Mesenchymal stem cell (in vitro differentiated cells and primary cell): Measurements from ENCODE around the gene MSRB3.

Source experiments
- DNase-seq: peaks from one replicate; pipeline ENCODE4 v3.0.0-alpha.2; 2013
- H2AFZ ChIP-seq: one replicate; pipeline ENCODE4 v1.6.1; 2013; ENCODE audit warnings: low read depth, mild to moderate bottlenecking, control low read depth, inconsistent platforms, low read length, moderate library complexity
- H2AK5ac ChIP-seq: 2 replicates; pipeline ENCODE4 v1.6.1; 2013; ENCODE audit warnings: low read length, moderate library complexity, mild to moderate bottlenecking, inconsistent platforms; ENCODE audit not compliant: severe bottlenecking
- H2BK120ac ChIP-seq: one replicate; pipeline ENCODE4 v1.6.1; 2013; ENCODE audit warnings: low read depth, mild to moderate bottlenecking, inconsistent platforms, low read length, moderate library complexity
- H2BK12ac ChIP-seq, 2 experiments: one replicate each; pipeline ENCODE4 v1.6.1; 2013; ENCODE audit warnings: inconsistent platforms in 2 of 2, low read length in 2 of 2, mild to moderate bottlenecking in 2 of 2, moderate library complexity in 2 of 2, control low read depth in 1 of 2
- H2BK15ac ChIP-seq: one replicate; pipeline ENCODE4 v1.6.1; 2013; ENCODE audit warnings: mild to moderate bottlenecking, low read depth, inconsistent platforms; ENCODE audit not compliant: poor library complexity, severe bottlenecking
- H2BK5ac ChIP-seq: 2 replicates; pipeline ENCODE4 v1.6.1; 2013; ENCODE audit warnings: low read depth, mild to moderate bottlenecking, low read length, control low read depth, inconsistent platforms; ENCODE audit not compliant: poor library complexity, severe bottlenecking
- H3K14ac ChIP-seq, 2 experiments: one replicate each; pipeline ENCODE4 v1.6.1; 2013; ENCODE audit warnings: inconsistent platforms in 2 of 2, low read length in 2 of 2, control low read depth in 1 of 2, mild to moderate bottlenecking in 1 of 2, moderate library complexity in 1 of 2
- H3K18ac ChIP-seq, 2 experiments: one replicate each; pipeline ENCODE4 v1.6.1; 2013; ENCODE audit warnings: inconsistent platforms in 2 of 2, low read length in 2 of 2, control low read depth in 1 of 2, low read depth in 1 of 2, mild to moderate bottlenecking in 1 of 2
- H3K23ac ChIP-seq, 2 experiments: one replicate each; pipeline ENCODE4 v1.6.1; 2013; ENCODE audit warnings: inconsistent platforms in 2 of 2, low read length in 2 of 2, mild to moderate bottlenecking in 2 of 2, moderate library complexity in 2 of 2, control low read depth in 1 of 2
- H3K27ac ChIP-seq: 2 replicates; pipeline ENCODE4 v1.5.1; 2013; ENCODE audit warnings: mild to moderate bottlenecking, moderate library complexity, low read length, control low read depth, inconsistent platforms; ENCODE audit not compliant: poor library complexity, severe bottlenecking
- H3K27me3 ChIP-seq, 2 experiments: 2 replicates each; pipeline versions ENCODE4 v1.6.1 to v1.7.0; 2013; ENCODE audit warnings: low read length in 2 of 2, mild to moderate bottlenecking in 2 of 2, moderate library complexity in 2 of 2, control low read depth in 1 of 2, inconsistent platforms in 1 of 2; ENCODE audit not compliant: control insufficient read depth in 1 of 2, insufficient read depth in 1 of 2
- H3K36me3 ChIP-seq, 2 experiments: 2 replicates each; pipeline versions ENCODE4 v1.6.1 to v1.7.0; 2013; ENCODE audit warnings: low read length in 2 of 2, control low read depth in 1 of 2, inconsistent platforms in 1 of 2, low read depth in 1 of 2, mild to moderate bottlenecking in 1 of 2; ENCODE audit not compliant: insufficient read depth in 2 of 2, control insufficient read depth in 1 of 2
- H3K4ac ChIP-seq, 2 experiments: one replicate each; pipeline ENCODE4 v1.6.1; 2013; ENCODE audit warnings: inconsistent platforms in 2 of 2, low read length in 2 of 2, mild to moderate bottlenecking in 2 of 2, moderate library complexity in 2 of 2, control low read depth in 1 of 2, low read depth in 1 of 2
- H3K4me1 ChIP-seq: 2 replicates; pipeline ENCODE4 v1.6.1; 2013; ENCODE audit warnings: low read depth, low read length, control low read depth; ENCODE audit not compliant: control insufficient read depth, insufficient read depth
- H3K4me2 ChIP-seq: 2 replicates; pipeline ENCODE4 v1.6.1; 2013; ENCODE audit warnings: low read length, mild to moderate bottlenecking, inconsistent platforms; ENCODE audit not compliant: poor library complexity, severe bottlenecking
- H3K4me3 ChIP-seq, 2 experiments: 2 replicates each; pipeline versions ENCODE4 v1.5.1 to v1.7.0; 2013; ENCODE audit warnings: low read length in 2 of 2, mild to moderate bottlenecking in 2 of 2, control low read depth in 1 of 2, low read depth in 1 of 2; ENCODE audit not compliant: insufficient read depth in 1 of 2
- H3K79me1 ChIP-seq: replicated peaks from 2 replicates; pipeline ENCODE4 v1.6.1; 2013; ENCODE audit warnings: mild to moderate bottlenecking, control low read depth, low read length, inconsistent platforms; ENCODE audit not compliant: poor library complexity, severe bottlenecking
- H3K9ac ChIP-seq: 2 replicates; pipeline ENCODE4 v1.7.0; 2013; ENCODE audit warnings: mild to moderate bottlenecking, low read length, moderate library complexity
- H3K9me3 ChIP-seq: 2 replicates; pipeline ENCODE4 v1.7.0; 2013; ENCODE audit warnings: mild to moderate bottlenecking, low read length; ENCODE audit not compliant: control insufficient read depth
- H4K8ac ChIP-seq: one replicate; pipeline ENCODE4 v1.6.1; 2013; ENCODE audit warnings: inconsistent platforms, mild to moderate bottlenecking, low read length, moderate library complexity
- H4K91ac ChIP-seq: one replicate; pipeline ENCODE4 v1.6.1; 2013; ENCODE audit warnings: mild to moderate bottlenecking, low read length, inconsistent platforms
- WGBS: methylation state at CpG from one replicate; pipeline ENCODE4 v1.1.7; 2013; ENCODE audit warnings: mixed read lengths; 5-methylcytosine and 5-hydroxymethylcytosine counted together

Gene MSRB3

DNA sequence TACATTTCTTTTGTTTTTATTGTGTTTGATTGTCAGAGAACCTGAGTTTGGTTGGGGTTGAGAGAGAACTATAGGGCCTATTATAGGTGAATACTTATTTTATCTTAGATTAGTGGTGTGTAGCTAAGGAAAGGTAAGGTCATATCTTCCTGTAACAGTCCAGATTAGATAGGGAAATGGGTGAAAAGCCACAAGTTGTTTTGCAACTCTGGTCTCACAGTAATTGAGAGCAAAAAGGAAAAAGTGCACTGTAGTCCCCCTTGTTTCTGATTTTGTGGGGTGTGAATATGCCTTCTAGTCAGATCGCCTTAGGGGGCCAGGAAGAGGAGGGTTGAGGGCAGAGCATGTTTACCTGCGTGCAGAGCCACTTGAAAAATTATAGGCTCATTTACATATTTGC lies 8.9 kb downstream of the MSRB3 start:
- no peak for DNase-seq
- 86% methylated on average over 2 of the region's 2 CpGs for WGBS

DNA sequence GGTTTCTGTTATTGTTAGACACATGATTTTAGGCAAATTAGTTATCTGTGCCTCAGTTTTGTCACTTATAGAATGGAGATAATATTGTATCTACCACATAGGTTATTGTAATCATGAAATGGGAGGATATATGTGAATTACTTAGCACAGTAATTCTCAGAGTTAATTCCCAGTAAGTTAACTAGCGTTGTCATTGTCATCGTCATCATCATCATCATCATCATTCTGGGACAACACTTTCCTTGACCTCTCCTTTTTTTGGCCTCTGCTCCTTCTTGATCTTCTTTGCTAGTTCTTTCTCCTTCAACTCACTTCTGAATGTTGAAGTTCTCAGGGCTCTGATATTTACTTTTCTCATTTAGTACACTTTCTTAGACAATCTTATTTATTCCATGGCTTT lies 13.8 kb downstream of the MSRB3 start:
- Histone ChIP-seq H3K27ac (no peak overlapping the region), H2BK5ac (no peak overlapping the region), H2AFZ (no peak overlapping the region), H3K27me3 (no peaks in the 10 kb centered on the region), H3K9ac (no peak overlapping the region), H4K8ac (no peak overlapping the region), H2BK120ac (no peak overlapping the region), H3K36me3 (no peaks in the 10 kb centered on the region), H3K4me2 (no peak overlapping the region), H2BK15ac (no peak overlapping the region), H3K23ac (no peak overlapping the region), H3K18ac (no peak overlapping the region), H2BK12ac (no peak overlapping the region), H3K14ac (no peak overlapping the region), H2AK5ac (no peak overlapping the region), H3K4ac (no peak overlapping the region), H3K79me1 (peaks cover 18% of the 10 kb centered on the region), H3K4me3 (no peak overlapping the region), H3K4me1 (no peaks in the 10 kb centered on the region), H3K9me3 (no peaks in the 10 kb centered on the region), H4K91ac (no peak overlapping the region)
- WGBS: 100% methylated on average over 2 of the region's 2 CpGs
- DNase-seq: no peak

More for the DNA sequence above, 8.9 kb downstream of the MSRB3 start:
- Histone ChIP-seq H3K79me1 (peaks cover 18% of the 10 kb centered on the region), H3K18ac (no peak overlapping the region), H3K23ac (no peak overlapping the region), H3K4me1 (peaks cover 1% of the 10 kb centered on the region), H2BK5ac (no peak overlapping the region), H2BK15ac (no peak overlapping the region), H2BK12ac (no peak overlapping the region), H3K27ac (no peak overlapping the region), H4K91ac (no peak overlapping the region), H2BK120ac (no peak overlapping the region), H3K14ac (no peak overlapping the region), H2AFZ (no peak overlapping the region), H4K8ac (no peak overlapping the region), H3K36me3 (peaks cover 0 to 6% of the 10 kb centered on the region in 2 experiments), H3K4me2 (no peak overlapping the region), H3K4ac (no peak overlapping the region), H2AK5ac (no peak overlapping the region), H3K27me3 (no peaks in the 10 kb centered on the region), H3K9ac (no peak overlapping the region), H3K4me3 (no peak overlapping the region), H3K9me3 (no peaks in the 10 kb centered on the region)

DNA sequence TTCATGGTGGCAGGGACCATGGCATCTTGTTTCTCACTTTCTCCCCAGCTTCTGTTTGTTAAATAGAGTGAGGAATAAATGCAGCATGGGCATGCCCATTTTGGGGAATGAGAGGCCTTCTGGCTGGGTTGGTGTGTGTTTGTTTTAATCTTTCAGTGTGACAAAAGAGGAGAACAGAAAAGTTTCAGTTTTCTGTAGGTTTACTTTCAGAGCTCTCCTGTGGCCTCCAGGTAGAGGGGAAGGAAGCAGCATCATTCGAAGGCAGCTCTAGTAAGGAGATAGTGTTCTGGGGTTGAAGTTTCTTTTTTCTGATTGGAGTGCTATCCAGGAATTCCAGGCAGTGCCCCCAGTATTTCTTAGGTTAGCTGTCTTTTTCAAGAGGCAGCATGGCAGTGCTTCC lies 15.3 kb downstream of the MSRB3 start:
- no peak overlapping the region for H2BK15ac ChIP-seq
- no peak overlapping the region for H3K4ac ChIP-seq
- no peak overlapping the region for H2BK5ac ChIP-seq
- H3K4me1 ChIP-seq: no peaks in the 10 kb centered on the region
- no peaks in the 10 kb centered on the region for H3K36me3 ChIP-seq
- H3K27ac ChIP-seq: no peak overlapping the region
- H3K9me3 ChIP-seq: no peaks in the 10 kb centered on the region
- H2BK120ac ChIP-seq: no peak overlapping the region
- H3K27me3 ChIP-seq: no peaks in the 10 kb centered on the region
- H2BK12ac ChIP-seq: no peak overlapping the region
- no peak overlapping the region for H2AK5ac ChIP-seq
- H2AFZ ChIP-seq: no peak overlapping the region
- 100% methylated on average over 1 of the region's 1 CpG for WGBS
- no peak overlapping the region for H4K91ac ChIP-seq
- H4K8ac ChIP-seq: no peak overlapping the region
- no peak overlapping the region for H3K23ac ChIP-seq
- DNase-seq: no peak
- H3K14ac ChIP-seq: no peak overlapping the region
- H3K79me1 ChIP-seq: peaks cover 18% of the 10 kb centered on the region
- H3K4me2 ChIP-seq: no peak overlapping the region
- no peak overlapping the region for H3K4me3 ChIP-seq
- H3K9ac ChIP-seq: no peak overlapping the region
- H3K18ac ChIP-seq: no peak overlapping the region

DNA sequence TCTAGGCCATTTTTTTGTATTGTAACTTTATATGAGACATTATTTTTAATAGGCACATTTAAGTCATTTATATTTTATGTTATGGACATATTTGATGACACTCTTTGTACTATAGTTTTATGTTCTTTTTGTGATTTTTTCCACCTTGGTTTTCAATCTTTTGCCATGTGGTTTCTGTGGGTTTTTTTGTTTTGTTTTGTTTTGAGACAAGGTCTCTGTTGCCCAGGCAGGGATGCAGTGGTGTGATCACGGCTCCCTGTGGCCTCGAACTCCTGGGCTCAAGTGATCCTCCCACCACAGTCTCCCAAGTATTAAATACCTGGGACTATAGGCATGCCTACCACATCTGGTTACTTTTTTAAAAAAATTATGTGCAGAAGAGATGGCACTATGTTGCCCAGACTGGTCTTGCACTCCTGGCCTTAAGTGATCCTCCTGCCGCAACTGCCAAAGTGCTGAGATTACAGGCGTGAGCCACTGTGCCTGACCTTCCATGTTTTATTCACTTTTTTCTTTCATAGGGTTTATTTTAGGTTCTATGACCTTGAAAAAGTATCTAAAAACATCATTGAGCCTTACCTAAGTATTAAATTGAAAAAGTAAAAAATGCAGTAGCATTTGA lies 16.3 kb downstream of the MSRB3 start:
- no peak overlapping the region for H3K27ac ChIP-seq
- no peak overlapping the region for H3K23ac ChIP-seq
- no peak overlapping the region for H4K91ac ChIP-seq
- no peak overlapping the region for H2BK15ac ChIP-seq
- no peak overlapping the region for H2BK12ac ChIP-seq
- H3K9ac ChIP-seq: no peak overlapping the region
- peaks cover 18% of the 10 kb centered on the region for H3K79me1 ChIP-seq
- H3K14ac ChIP-seq: no peak overlapping the region
- WGBS: 100% methylated on average over 1 of the region's 4 CpGs
- H3K9me3 ChIP-seq: no peaks in the 10 kb centered on the region
- no peak overlapping the region for H3K4ac ChIP-seq
- H3K4me3 ChIP-seq: no peak overlapping the region
- no peak for DNase-seq
- H2AFZ ChIP-seq: no peak overlapping the region
- no peak overlapping the region for H3K4me2 ChIP-seq
- H3K36me3 ChIP-seq: no peaks in the 10 kb centered on the region
- no peak overlapping the region for H4K8ac ChIP-seq
- H3K4me1 ChIP-seq: no peaks in the 10 kb centered on the region
- no peak overlapping the region for H3K18ac ChIP-seq
- H2BK5ac ChIP-seq: no peak overlapping the region
- no peak overlapping the region for H2BK120ac ChIP-seq
- H3K27me3 ChIP-seq: no peaks in the 10 kb centered on the region
- no peak overlapping the region for H2AK5ac ChIP-seq
